K562 (cell line): ENCODE data around the gene CD164.

Experiments
- CHD4 ChIP-seq: fragments of 200-600 bp; sonication (generic); IDR thresholded peaks from 3 replicates; pipeline ENCODE4 v1.6.1; 2012; ENCODE audit warnings: low read depth, mild to moderate bottlenecking, mixed read lengths, low read length, inconsistent platforms; ENCODE audit not compliant: insufficient read depth, insufficient replicate concordance, poor library complexity, severe bottlenecking
- RCOR1 ChIP-seq, 2 experiments: IDR thresholded peaks; 2 replicates each; pipeline ENCODE4 v1.6.1; 2012; ENCODE audit warnings: low read depth in 2 of 2, low read length in 2 of 2, borderline replicate concordance in 1 of 2, improper control_type of control experiment in 1 of 2
- ZBTB11 ChIP-seq, 3 experiments: fragments of 200-800 bp in 1 of 3; fragments of 250-450 bp in 1 of 3; fragments of 450-650 bp in 1 of 3; sonication (Bioruptor Pico) in 1 of 3; sonication (Bioruptor generic) in 1 of 3; formaldehyde crosslinking in 1 of 3; IDR thresholded peaks; 2 replicates each; pipeline versions ENCODE4 v1.6.1 to v1.8.0; 2016 to 2022; ENCODE audit warnings: mild to moderate bottlenecking in 2 of 3, missing genetic modification characterization in 2 of 3, missing compliant biosample characterization in 1 of 3, moderate library complexity in 1 of 3

GRCh38 chr6:109382576-109383437 is 540 bp upstream of the CD164 start:
- TF ChIP-seq RCOR1 (IDR thresholded peaks at IDR 0.05; ENCODE audit: borderline replicate concordance in 1 of 2, low read depth in 2 of 2, low read length in 2 of 2) (peak; percentile 50 to 51; a peak in 2 of 4 replicates), CHD4 (no peak), ZBTB11 (CRISPR knock-in tag; IDR thresholded peaks at IDR 0.05) (0 out of 6 replicates have a peak, but pooled peaks of 1 of the 3 experiments have one; percentile 26)
